PFSK-1 (cell line): ENCODE data around the gene HSPB8.

Experiments used
- FOXP2 ChIP-seq: optimal IDR thresholded peaks from 2 replicates; pipeline ENCODE3; 2011; ENCODE audit warnings: borderline replicate concordance, control low read depth, inconsistent platforms; ENCODE audit not compliant: insufficient read depth; ENCODE audit errors: extremely low read length, extremely low read depth
- POLR2AphosphoS5 ChIP-seq: IDR thresholded peaks from 2 replicates; pipeline ENCODE4 v1.6.1; 2012; ENCODE audit warnings: low read depth, mild to moderate bottlenecking, control low read depth, low read length, moderate library complexity
- REST ChIP-seq, 2 experiments: IDR thresholded peaks; 2 replicates each; pipeline versions ENCODE4 v1.6.1 to v1.8.0; 2011 to 2012; ENCODE audit warnings: low read depth in 2 of 2, low read length in 2 of 2, control low read depth in 1 of 2, inconsistent platforms in 1 of 2, mild to moderate bottlenecking in 1 of 2, moderate library complexity in 1 of 2; ENCODE audit not compliant: insufficient read depth in 1 of 2
- SIN3A ChIP-seq: IDR thresholded peaks from 2 replicates; pipeline ENCODE4 v1.6.1; 2012; ENCODE audit warnings: mild to moderate bottlenecking, low read length, moderate library complexity, borderline replicate concordance; ENCODE audit not compliant: insufficient read depth
- TAF1 ChIP-seq: IDR thresholded peaks from 2 replicates; pipeline ENCODE4 v1.6.1; 2012; ENCODE audit warnings: low read length, control low read depth, borderline replicate concordance; ENCODE audit not compliant: insufficient read depth

The HSPB8 gene

DNA sequence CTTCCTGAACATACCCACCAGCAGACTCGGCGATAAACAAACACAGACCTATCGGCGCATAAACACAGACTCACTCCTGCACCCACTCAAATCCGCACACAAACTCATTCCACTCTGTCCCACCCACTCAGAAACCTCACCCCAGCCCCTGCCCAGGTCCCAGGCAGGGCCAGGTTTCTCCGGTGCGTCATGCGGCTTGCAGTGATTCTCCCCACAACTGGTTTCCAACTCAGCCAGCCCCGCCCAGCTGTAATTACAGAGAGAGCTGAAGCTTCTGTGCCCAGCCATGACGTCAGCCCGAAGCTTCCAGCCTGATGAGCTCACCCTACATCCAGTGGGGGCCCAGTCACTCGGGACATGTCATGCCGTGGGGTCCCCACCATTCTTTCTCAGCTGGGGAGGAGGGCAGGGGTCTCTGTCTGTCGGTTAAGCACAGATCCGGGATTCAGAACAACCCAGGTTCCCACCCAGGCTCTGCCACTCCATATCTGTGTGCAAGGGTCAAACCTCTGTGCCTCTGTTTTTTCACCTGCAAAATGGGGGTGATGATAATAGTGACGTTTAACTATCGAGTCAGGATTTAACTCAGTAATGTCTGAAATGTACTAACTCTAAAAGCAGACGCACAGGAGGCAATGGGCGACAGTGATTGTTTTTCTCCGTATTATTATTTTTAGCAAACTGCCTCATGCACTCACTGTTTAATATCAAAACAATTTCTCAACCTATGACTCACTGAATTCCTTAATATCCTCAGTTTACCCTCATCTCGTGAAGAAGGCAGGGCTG, 2.3 kb upstream of the HSPB8 start:
- TF ChIP-seq POLR2AphosphoS5 (no peak), FOXP2 (no peak), SIN3A (no peak), REST (IDR thresholded peaks at IDR 0.05; ENCODE audit: insufficient read depth in 1 of 2, low read depth in 2 of 2, low read length in 2 of 2) (no peak), TAF1 (no peak)

DNA sequence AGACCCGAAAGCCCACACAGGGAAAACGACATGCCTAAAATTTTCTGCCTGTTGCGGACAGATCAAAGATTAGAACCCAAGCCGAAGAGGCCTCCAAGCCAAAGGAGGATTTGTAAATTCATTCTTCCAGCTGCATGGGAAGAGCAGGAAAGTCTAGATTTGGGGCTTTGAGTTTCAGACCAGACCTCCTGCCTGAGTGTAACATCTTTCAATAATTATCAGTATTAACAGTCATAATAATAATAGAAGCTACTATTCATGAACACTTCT, 1.7 kb upstream of the HSPB8 start:
- no peak for TF ChIP-seq FOXP2
- no peak for TF ChIP-seq REST (IDR thresholded peaks at IDR 0.05; ENCODE audit: insufficient read depth in 1 of 2, low read depth in 2 of 2, low read length in 2 of 2)
- no peak for TF ChIP-seq SIN3A
- no peak for TF ChIP-seq TAF1
- TF ChIP-seq POLR2AphosphoS5: no peak

GRCh38 chr12:119177724-119178380, 879 bp upstream of the HSPB8 start:
- no peak for TF ChIP-seq POLR2AphosphoS5

DNA sequence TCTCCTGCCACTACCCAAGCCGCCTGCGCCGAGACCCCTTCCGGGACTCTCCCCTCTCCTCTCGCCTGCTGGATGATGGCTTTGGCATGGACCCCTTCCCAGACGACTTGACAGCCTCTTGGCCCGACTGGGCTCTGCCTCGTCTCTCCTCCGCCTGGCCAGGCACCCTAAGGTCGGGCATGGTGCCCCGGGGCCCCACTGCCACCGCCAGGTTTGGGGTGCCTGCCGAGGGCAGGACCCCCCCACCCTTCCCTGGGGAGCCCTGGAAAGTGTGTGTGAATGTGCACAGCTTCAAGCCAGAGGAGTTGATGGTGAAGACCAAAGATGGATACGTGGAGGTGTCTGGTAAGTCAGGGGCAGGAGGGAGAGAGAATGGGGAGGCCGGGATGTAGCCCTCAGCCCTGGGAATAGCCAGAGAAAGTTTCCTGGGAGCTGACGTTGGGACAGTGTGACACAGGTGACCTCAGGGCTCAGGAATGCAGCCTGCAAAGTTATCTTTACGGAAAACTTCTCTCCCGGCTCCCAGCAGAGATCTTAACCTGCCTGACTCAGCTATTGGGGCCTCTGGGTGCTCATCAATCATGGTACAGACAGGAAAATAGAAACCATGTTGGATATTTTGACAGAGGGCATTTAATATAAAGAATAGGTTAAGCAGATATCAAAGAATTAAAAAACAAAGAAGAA, 747 bp downstream of the HSPB8 start:
- TF ChIP-seq FOXP2 (no peak), POLR2AphosphoS5 (no peak), TAF1 (no peak), SIN3A (no peak), REST (IDR thresholded peaks at IDR 0.05; ENCODE audit: insufficient read depth in 1 of 2, low read depth in 2 of 2, low read length in 2 of 2) (no peak)

DNA sequence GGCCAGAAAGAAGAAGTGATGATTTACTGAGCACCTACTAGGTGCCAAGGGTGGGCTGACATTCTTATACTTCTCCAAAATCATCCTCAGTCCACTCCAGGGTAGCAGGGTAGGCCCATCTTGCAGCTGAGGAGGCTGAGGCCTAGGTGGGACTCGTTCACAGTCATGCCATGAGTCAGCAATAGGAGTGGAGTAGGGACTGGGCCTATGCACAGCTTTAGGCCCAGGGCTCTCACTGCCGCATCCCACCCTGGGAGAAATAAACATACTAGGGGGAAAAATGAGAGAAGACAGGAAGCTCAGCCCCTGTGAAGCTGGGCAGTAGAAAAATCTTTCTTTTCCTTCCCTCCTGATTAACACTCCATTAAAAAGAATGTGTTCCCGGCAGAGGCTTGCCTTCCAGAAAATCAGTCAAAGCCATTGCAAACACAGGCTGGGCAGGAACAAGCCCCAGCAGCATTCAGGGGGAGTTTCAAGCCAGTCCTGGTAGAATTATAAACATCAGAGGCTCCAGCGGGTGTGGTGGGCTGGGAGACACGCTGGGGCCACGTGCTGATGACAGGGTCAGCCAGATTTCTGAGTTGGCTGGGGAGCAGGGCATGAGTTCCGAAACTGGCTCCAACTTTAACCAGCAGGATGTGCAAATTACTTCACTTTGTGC, 1.8 kb downstream of the HSPB8 start:
- TF ChIP-seq REST (IDR thresholded peaks at IDR 0.05; ENCODE audit: insufficient read depth in 1 of 2, low read depth in 2 of 2, low read length in 2 of 2): no peak
- TF ChIP-seq SIN3A: no peak
- no peak for TF ChIP-seq POLR2AphosphoS5
- no peak for TF ChIP-seq TAF1
- TF ChIP-seq FOXP2: no peak
